Sigmoid colon (tissue), 7 donors: ENCODE results near the gene FLVCR2. TPM values are rescaled to one million over a fixed set of nuclear protein-coding genes. Genes with fewer than 3 reads are reported as not detected.

ENCODE experiments used
- DNase-seq: peaks from one replicate; pipeline ENCODE4 v3.0.0-alpha.2; 2019
- H3K27ac ChIP-seq, 4 donors: fragments of 200-600 bp; sonication (generic); one replicate each; pipeline ENCODE4 v1.5.1; 2016 to 2019; ENCODE audit warnings: mild to moderate bottlenecking in 1 of 4
- H3K27me3 ChIP-seq, 3 donors: fragments of 200-600 bp; sonication (generic); one replicate each; pipeline ENCODE4 v1.5.1; 2019; ENCODE audit warnings: mild to moderate bottlenecking in 1 of 3
- H3K36me3 ChIP-seq, 4 donors: fragments of 200-600 bp; sonication (generic); one replicate each; pipeline ENCODE4 v1.5.1; 2016 to 2019
- H3K4me1 ChIP-seq, 4 donors: fragments of 200-600 bp; sonication (generic); one replicate each; pipeline ENCODE4 v1.5.1; 2017 to 2019
- H3K4me3 ChIP-seq, 4 donors: fragments of 200-600 bp; sonication (generic); one replicate each; pipeline ENCODE4 v1.5.1; 2017 to 2019; ENCODE audit warnings: mild to moderate bottlenecking in 2 of 4, moderate library complexity in 1 of 4
- H3K9me3 ChIP-seq, 4 donors: fragments of 200-600 bp in 3 of 4; sonication (generic) in 3 of 4; one replicate each; pipeline versions ENCODE4 v1.5.1 to v1.6.1; 2013 to 2019
- EP300 ChIP-seq, 4 donors: sonication (generic); formaldehyde crosslinking; IDR thresholded peaks; one replicate each; pipeline ENCODE4 v1.6.1; 2017; ENCODE audit warnings: antibody characterized with exemption in 4 of 4
- POLR2A ChIP-seq, 2 donors: fragments of 450-650 bp; IDR thresholded peaks; one replicate each; pipeline ENCODE4 v1.6.1; 2016; ENCODE audit warnings: antibody characterized with exemption in 2 of 2, mild to moderate bottlenecking in 2 of 2, moderate library complexity in 2 of 2
- POLR2AphosphoS5 ChIP-seq, 4 donors: sonication (generic); formaldehyde crosslinking; IDR thresholded peaks; one replicate each; pipeline ENCODE4 v1.6.1; 2017; ENCODE audit warnings: antibody characterized with exemption in 4 of 4
- whole genome bisulfite sequencing, 2 donors: extraction: QIAGEN DNeasy Blood & Tissue Kit; methylation state at CpG; one replicate each; pipeline ENCODE4 v1.1.7; 2013; 5-methylcytosine and 5-hydroxymethylcytosine counted together
- intact Hi-C: fragments of 100-400 bp; cut with DNase I; formaldehyde crosslinking; loops from one replicate; pipeline ENCODE4 v1.15.1; 2023
- polyA plus RNA-seq, 3 donors: library from polyadenylated mRNA; stranded (reverse); fragments of 200-250 nt; gene quantifications; one replicate each; pipeline ENCODE4 v1.2.3, GENCODE V29; 2013
- total RNA-seq, 4 donors: library from RNA; depleted of rRNA; stranded (reverse); fragments of >200 nt; gene quantifications; one replicate each; pipeline ENCODE4 v1.1.0, GENCODE V29; 2016
- TF ChIP-seq, protein P1 (sequence below), 4 experiments: fragments of 450-650 bp in 3 of 4; fragments of 200-600 bp in 1 of 4; IDR thresholded peaks; one replicate each; pipeline ENCODE4 v1.5.1; 2016 to 2019; ENCODE audit warnings: antibody characterized with exemption in 4 of 4, mild to moderate bottlenecking in 3 of 4, moderate library complexity in 2 of 4
- donor health status: healthy with polysubstance abuse.
- donor health status: Bipolar disorder and iron deficiency.
- donor health status: healthy.

Gene FLVCR2
- total and polyA plus RNA-seq, 7 donors = 2.4 to 14.8 (median 3.0) TPM

GRCh38 chr14:75661499-75661814 is 83.0 kb downstream of the FLVCR2 start:
- intact Hi-C loops = no loop called here
- DNase-seq = no peak
- peaks cover 0 to 25% (median under 1%) of the 10 kb centered on the region in 4 donors for H3K36me3 ChIP-seq
- WGBS, 2 donors = 0 to 1% methylated on average over 18 of the region's 18 CpGs
- H3K9me3 ChIP-seq = no peaks in the 10 kb centered on the region
- no peaks in the 10 kb centered on the region for H3K27me3 ChIP-seq
- peaks cover 0 to 22% (median 19%) of the 10 kb centered on the region in 4 donors for H3K4me1 ChIP-seq
- peak overlapping the region; percentile 88 to 92 (median 90) for H3K27ac ChIP-seq
- TF ChIP-seq, protein P1, sequence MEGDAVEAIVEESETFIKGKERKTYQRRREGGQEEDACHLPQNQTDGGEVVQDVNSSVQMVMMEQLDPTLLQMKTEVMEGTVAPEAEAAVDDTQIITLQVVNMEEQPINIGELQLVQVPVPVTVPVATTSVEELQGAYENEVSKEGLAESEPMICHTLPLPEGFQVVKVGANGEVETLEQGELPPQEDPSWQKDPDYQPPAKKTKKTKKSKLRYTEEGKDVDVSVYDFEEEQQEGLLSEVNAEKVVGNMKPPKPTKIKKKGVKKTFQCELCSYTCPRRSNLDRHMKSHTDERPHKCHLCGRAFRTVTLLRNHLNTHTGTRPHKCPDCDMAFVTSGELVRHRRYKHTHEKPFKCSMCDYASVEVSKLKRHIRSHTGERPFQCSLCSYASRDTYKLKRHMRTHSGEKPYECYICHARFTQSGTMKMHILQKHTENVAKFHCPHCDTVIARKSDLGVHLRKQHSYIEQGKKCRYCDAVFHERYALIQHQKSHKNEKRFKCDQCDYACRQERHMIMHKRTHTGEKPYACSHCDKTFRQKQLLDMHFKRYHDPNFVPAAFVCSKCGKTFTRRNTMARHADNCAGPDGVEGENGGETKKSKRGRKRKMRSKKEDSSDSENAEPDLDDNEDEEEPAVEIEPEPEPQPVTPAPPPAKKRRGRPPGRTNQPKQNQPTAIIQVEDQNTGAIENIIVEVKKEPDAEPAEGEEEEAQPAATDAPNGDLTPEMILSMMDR (IDR thresholded peaks at IDR 0.05) = no peak
- TF ChIP-seq POLR2AphosphoS5 (IDR thresholded peaks at IDR 0.05) = no peak
- no peak for TF ChIP-seq POLR2A (IDR thresholded peaks at IDR 0.05)
- no peak for TF ChIP-seq EP300 (IDR thresholded peaks at IDR 0.05)
- H3K4me3 ChIP-seq = peak overlapping the region; percentile 82 to 96 (median 90)

GRCh38 chr14:75662966-75663365 is 84.5 kb downstream of the FLVCR2 start:
- Histone ChIP-seq H3K36me3 (peaks cover 0 to 16% (median 0%) of the 10 kb centered on the region in 4 donors), H3K27me3 (no peaks in the 10 kb centered on the region), H3K4me1 (peaks cover 0 to 22% (median 19%) of the 10 kb centered on the region in 4 donors), H3K4me3 (no peak overlapping the region), H3K27ac (no peak overlapping the region), H3K9me3 (no peaks in the 10 kb centered on the region)
- TF ChIP-seq, protein P1 (IDR thresholded peaks at IDR 0.05) = no peak
- intact Hi-C loops = no loop called here
- 81 to 91% methylated on average over 3 of the region's 3 CpGs for WGBS, 2 donors
- no peak for DNase-seq

GRCh38 chr14:75667099-75667765 is 88.8 kb downstream of the FLVCR2 start:
- Histone ChIP-seq H3K27me3 (no peaks in the 10 kb centered on the region), H3K36me3 (peaks cover 0 to 49% (median 0%) of the 10 kb centered on the region in 4 donors), H3K9me3 (no peaks in the 10 kb centered on the region), H3K4me1 (peaks cover 0 to 4% (median 3%) of the 10 kb centered on the region in 4 donors), H3K4me3 (no peak overlapping the region), H3K27ac (no peak overlapping the region)
- WGBS, 2 donors = 80 to 92% methylated on average over 2 of the region's 2 CpGs
- DNase-seq = no peak
- intact Hi-C loops = no loop called here
- no peak for TF ChIP-seq POLR2AphosphoS5 (IDR thresholded peaks at IDR 0.05)
- no peak for TF ChIP-seq POLR2A (IDR thresholded peaks at IDR 0.05)
- TF ChIP-seq, protein P1 (IDR thresholded peaks at IDR 0.05) = no peak
- no peak for TF ChIP-seq EP300 (IDR thresholded peaks at IDR 0.05)

DNA sequence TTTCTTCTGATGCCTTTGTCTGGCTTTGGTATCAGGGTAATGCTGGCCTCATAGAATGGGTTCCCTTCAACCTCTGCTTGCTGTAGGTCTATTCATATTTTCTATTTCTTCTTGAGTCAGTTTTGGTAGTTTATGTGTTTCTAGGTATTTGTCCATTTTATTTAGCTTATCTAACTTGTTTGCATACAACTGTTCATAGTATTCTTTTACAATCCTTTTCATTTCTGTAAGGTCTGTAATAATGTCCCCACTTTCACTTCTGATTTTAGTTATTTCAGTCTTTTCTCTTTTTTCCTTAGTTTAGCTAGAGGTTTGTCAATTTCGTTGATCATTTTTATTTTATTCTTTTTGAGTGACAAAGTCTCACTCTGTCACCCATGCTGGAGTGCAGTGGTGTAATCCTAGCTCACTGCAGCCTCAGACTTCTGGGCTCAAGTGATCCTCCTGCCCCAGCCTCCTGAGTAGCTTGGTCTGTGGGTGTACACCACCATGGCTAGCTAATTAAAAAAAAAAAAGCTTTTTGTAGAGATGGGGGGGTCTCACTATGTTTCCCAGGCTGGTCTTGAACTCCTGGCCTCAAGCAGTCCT is 94.3 kb downstream of the FLVCR2 start:
- Histone ChIP-seq H3K27me3 (no peaks in the 10 kb centered on the region), H3K27ac (no peak overlapping the region), H3K4me3 (no peak overlapping the region), H3K9me3 (no peaks in the 10 kb centered on the region), H3K4me1 (no peaks in the 10 kb centered on the region), H3K36me3 (peaks cover 0 to 37% (median 0%) of the 10 kb centered on the region in 4 donors)
- 84 to 90% methylated on average over 1 of the region's 1 CpG for WGBS, 2 donors
- intact Hi-C loops = no loop called here
- TF ChIP-seq POLR2A (IDR thresholded peaks at IDR 0.05) = no peak
- TF ChIP-seq, protein P1 (IDR thresholded peaks at IDR 0.05) = no peak
- TF ChIP-seq POLR2AphosphoS5 (IDR thresholded peaks at IDR 0.05) = no peak
- TF ChIP-seq EP300 (IDR thresholded peaks at IDR 0.05) = no peak
- DNase-seq = no peak
